WTC11 (cell line): ENCODE measurements around the gene CTNNA3. TPM values are rescaled to one million over a fixed set of nuclear protein-coding genes. Genes with fewer than 3 reads are reported as not detected.

Experiments used
- ATAC-seq: fragments of 200-7000 bp; cut with Tn5 transposase; 2 replicates; pipeline ENCODE4 v1.10.0; 2021; ENCODE audit warnings: mild to moderate bottlenecking, moderate library complexity
- CTCF ChIA-PET: fragments of 300-600 bp; sonication (Branson Sonifier 250); formaldehyde crosslinking; loops from one replicate; lab custom pipeline; 2021; ENCODE audit warnings: antibody characterized with exemption; lab: Charles Lee
- POLR2A ChIA-PET: fragments of 350-600 bp; sonication (Branson Sonifier 250); formaldehyde crosslinking; loops from one replicate; lab custom pipeline; 2021; ENCODE audit warnings: antibody characterized with exemption; lab: Charles Lee
- DNase-seq: peaks from one replicate; pipeline ENCODE4 v3.0.0; 2021; ENCODE audit warnings: low spot score
- H3K27ac Mint-ChIP-seq: 2 replicates; pipeline ENCODE4 v1.8.0; 2021; ENCODE audit warnings: mixed read lengths
- H3K27me3 Mint-ChIP-seq: 2 replicates; pipeline ENCODE4 v1.8.0; 2021; ENCODE audit warnings: low read depth, mild to moderate bottlenecking, moderate library complexity, mixed read lengths
- H3K36me3 Mint-ChIP-seq: 2 replicates; pipeline ENCODE4 v1.8.0; 2021; ENCODE audit warnings: mixed read lengths
- H3K4me1 Mint-ChIP-seq: 2 replicates; pipeline ENCODE4 v1.8.0; 2022; ENCODE audit warnings: mixed read lengths
- H3K4me3 Mint-ChIP-seq: 2 replicates; pipeline ENCODE4 v1.8.0; 2021; ENCODE audit warnings: mild to moderate bottlenecking, moderate library complexity, mixed read lengths
- H3K9me3 Mint-ChIP-seq: 2 replicates; pipeline ENCODE4 v1.8.0; 2021; ENCODE audit warnings: mixed read lengths
- ESRRA ChIP-seq: sonication (generic); formaldehyde crosslinking; IDR thresholded peaks from 2 replicates; pipeline ENCODE4 v1.8.1; 2022; ENCODE audit warnings: mild to moderate bottlenecking, missing genetic modification reagents, borderline replicate concordance
- FOXK1 ChIP-seq: sonication (generic); formaldehyde crosslinking; IDR thresholded peaks from 2 replicates; pipeline ENCODE4 v1.8.0; 2022; ENCODE audit warnings: mild to moderate bottlenecking, moderate library complexity, missing genetic modification reagents
- GTF2I ChIP-seq: fragments of 250-450 bp; sonication (Bioruptor Pico); conservative IDR thresholded peaks from 2 replicates; pipeline ENCODE4 v1.4.0; 2021; ENCODE audit warnings: mild to moderate bottlenecking
- PRRX2 ChIP-seq: fragments of 250-450 bp; sonication (Bioruptor Pico); IDR thresholded peaks from 2 replicates; pipeline ENCODE4 v1.8.0; 2021; ENCODE audit warnings: mild to moderate bottlenecking
- ZNF396 ChIP-seq: fragments of 250-450 bp; sonication (Bioruptor Pico); IDR thresholded peaks from 2 replicates; pipeline ENCODE4 v1.8.0; 2021; ENCODE audit warnings: mild to moderate bottlenecking, moderate library complexity, borderline replicate concordance
- ZNF671 ChIP-seq: fragments of 250-450 bp; sonication (Bioruptor Pico); IDR thresholded peaks from 2 replicates; pipeline ENCODE4 v1.8.0; 2021; ENCODE audit warnings: mild to moderate bottlenecking
- total RNA-seq: library from RNA; stranded (reverse); gene quantifications from 3 replicates; pipeline ENCODE4 v1.2.3, GENCODE V29; 2021
- TF ChIP-seq, protein P1 (sequence below): sonication (generic); formaldehyde crosslinking; IDR thresholded peaks from 2 replicates; pipeline ENCODE4 v1.8.0; 2023; ENCODE audit warnings: mild to moderate bottlenecking, missing genetic modification reagents
- TF ChIP-seq, protein P2 (sequence below): sonication (generic); formaldehyde crosslinking; IDR thresholded peaks from 2 replicates; pipeline ENCODE4 v1.8.0; 2022; ENCODE audit warnings: missing genetic modification reagents
- TF ChIP-seq, protein P3 (sequence below): fragments of 250-450 bp; sonication (Bioruptor Pico); IDR thresholded peaks from 2 replicates; pipeline ENCODE4 v2.1.2; 2022; ENCODE audit warnings: mild to moderate bottlenecking, moderate library complexity
- TF ChIP-seq, protein P4 (sequence below): sonication (generic); formaldehyde crosslinking; IDR thresholded peaks from 2 replicates; pipeline ENCODE4 v1.8.1; 2022; ENCODE audit warnings: missing genetic modification reagents, borderline replicate concordance
- TF ChIP-seq, protein P5 (sequence below): sonication (generic); formaldehyde crosslinking; IDR thresholded peaks from 2 replicates; pipeline ENCODE4 v1.8.1; 2022; ENCODE audit warnings: mild to moderate bottlenecking, moderate library complexity, missing genetic modification reagents
- TF ChIP-seq, protein P6 (sequence below): fragments of 250-450 bp; sonication (Bioruptor Pico); conservative IDR thresholded peaks from 2 replicates; pipeline ENCODE4 v1.9.0; 2021; ENCODE audit warnings: mild to moderate bottlenecking
- TF ChIP-seq, protein P7 (sequence below): sonication (generic); formaldehyde crosslinking; IDR thresholded peaks from 2 replicates; pipeline ENCODE4 v1.8.1; 2023; ENCODE audit warnings: mild to moderate bottlenecking, missing genetic modification reagents
- TF ChIP-seq, protein P8 (sequence below): sonication (generic); formaldehyde crosslinking; IDR thresholded peaks from 2 replicates; pipeline ENCODE4 v1.8.1; 2023; ENCODE audit warnings: mild to moderate bottlenecking, missing genetic modification reagents, moderate library complexity

CTNNA3 gene
- total RNA-seq, 1 experiment from 2014 or later: 6.1 TPM

DNA sequence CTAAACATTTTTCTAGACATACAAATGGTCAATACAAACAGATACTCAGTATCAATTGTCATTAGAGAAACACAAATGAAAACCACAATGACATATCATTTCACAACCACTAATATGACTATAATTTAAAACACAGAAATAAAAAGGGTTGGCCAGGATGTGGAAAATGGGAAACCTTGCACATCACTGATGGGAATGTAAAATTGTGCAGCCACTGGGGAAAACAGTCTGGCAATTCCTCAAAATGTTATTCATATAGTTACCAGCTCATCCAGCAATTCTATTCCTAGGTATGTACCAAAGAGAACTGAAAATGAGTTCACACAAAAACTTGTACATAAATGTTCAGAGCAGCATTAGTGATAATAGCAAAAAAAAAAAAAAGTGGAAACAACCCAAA lies 876.3 kb downstream of the CTNNA3 start:
- Mint-ChIP-seq H3K27me3 (peaks cover 55% of the 10 kb centered on the region), H3K4me3 (no peak overlapping the region), H3K36me3 (no peaks in the 10 kb centered on the region), H3K27ac (no peak overlapping the region), H3K9me3 (no peaks in the 10 kb centered on the region), H3K4me1 (peaks cover 17% of the 10 kb centered on the region)
- no peak for DNase-seq
- CTCF ChIA-PET: no interaction called here
- no peak for ATAC-seq
- POLR2A ChIA-PET: no interaction called here
- TF ChIP-seq ZNF396 (no peak), GTF2I (CRISPR knock-in tag) (no peak), ESRRA (CRISPR knock-in tag) (no peak), FOXK1 (CRISPR knock-in tag) (no peak), ZNF671 (CRISPR knock-in tag) (no peak), PRRX2 (CRISPR knock-in tag) (no peak)
- TF ChIP-seq, protein P1, sequence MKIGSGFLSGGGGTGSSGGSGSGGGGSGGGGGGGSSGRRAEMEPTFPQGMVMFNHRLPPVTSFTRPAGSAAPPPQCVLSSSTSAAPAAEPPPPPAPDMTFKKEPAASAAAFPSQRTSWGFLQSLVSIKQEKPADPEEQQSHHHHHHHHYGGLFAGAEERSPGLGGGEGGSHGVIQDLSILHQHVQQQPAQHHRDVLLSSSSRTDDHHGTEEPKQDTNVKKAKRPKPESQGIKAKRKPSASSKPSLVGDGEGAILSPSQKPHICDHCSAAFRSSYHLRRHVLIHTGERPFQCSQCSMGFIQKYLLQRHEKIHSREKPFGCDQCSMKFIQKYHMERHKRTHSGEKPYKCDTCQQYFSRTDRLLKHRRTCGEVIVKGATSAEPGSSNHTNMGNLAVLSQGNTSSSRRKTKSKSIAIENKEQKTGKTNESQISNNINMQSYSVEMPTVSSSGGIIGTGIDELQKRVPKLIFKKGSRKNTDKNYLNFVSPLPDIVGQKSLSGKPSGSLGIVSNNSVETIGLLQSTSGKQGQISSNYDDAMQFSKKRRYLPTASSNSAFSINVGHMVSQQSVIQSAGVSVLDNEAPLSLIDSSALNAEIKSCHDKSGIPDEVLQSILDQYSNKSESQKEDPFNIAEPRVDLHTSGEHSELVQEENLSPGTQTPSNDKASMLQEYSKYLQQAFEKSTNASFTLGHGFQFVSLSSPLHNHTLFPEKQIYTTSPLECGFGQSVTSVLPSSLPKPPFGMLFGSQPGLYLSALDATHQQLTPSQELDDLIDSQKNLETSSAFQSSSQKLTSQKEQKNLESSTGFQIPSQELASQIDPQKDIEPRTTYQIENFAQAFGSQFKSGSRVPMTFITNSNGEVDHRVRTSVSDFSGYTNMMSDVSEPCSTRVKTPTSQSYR: no peak
- TF ChIP-seq, protein P2, sequence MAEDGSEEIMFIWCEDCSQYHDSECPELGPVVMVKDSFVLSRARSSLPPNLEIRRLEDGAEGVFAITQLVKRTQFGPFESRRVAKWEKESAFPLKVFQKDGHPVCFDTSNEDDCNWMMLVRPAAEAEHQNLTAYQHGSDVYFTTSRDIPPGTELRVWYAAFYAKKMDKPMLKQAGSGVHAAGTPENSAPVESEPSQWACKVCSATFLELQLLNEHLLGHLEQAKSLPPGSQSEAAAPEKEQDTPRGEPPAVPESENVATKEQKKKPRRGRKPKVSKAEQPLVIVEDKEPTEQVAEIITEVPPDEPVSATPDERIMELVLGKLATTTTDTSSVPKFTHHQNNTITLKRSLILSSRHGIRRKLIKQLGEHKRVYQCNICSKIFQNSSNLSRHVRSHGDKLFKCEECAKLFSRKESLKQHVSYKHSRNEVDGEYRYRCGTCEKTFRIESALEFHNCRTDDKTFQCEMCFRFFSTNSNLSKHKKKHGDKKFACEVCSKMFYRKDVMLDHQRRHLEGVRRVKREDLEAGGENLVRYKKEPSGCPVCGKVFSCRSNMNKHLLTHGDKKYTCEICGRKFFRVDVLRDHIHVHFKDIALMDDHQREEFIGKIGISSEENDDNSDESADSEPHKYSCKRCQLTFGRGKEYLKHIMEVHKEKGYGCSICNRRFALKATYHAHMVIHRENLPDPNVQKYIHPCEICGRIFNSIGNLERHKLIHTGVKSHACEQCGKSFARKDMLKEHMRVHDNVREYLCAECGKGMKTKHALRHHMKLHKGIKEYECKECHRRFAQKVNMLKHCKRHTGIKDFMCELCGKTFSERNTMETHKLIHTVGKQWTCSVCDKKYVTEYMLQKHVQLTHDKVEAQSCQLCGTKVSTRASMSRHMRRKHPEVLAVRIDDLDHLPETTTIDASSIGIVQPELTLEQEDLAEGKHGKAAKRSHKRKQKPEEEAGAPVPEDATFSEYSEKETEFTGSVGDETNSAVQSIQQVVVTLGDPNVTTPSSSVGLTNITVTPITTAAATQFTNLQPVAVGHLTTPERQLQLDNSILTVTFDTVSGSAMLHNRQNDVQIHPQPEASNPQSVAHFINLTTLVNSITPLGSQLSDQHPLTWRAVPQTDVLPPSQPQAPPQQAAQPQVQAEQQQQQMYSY (CRISPR knock-in tag): no peak
- TF ChIP-seq, protein P3, sequence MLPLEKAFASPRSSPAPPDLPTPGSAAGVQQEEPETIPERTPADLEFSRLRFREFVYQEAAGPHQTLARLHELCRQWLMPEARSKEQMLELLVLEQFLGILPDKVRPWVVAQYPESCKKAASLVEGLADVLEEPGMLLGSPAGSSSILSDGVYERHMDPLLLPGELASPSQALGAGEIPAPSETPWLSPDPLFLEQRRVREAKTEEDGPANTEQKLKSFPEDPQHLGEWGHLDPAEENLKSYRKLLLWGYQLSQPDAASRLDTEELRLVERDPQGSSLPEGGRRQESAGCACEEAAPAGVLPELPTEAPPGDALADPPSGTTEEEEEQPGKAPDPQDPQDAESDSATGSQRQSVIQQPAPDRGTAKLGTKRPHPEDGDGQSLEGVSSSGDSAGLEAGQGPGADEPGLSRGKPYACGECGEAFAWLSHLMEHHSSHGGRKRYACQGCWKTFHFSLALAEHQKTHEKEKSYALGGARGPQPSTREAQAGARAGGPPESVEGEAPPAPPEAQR (CRISPR knock-in tag): no peak
- TF ChIP-seq, protein P4, sequence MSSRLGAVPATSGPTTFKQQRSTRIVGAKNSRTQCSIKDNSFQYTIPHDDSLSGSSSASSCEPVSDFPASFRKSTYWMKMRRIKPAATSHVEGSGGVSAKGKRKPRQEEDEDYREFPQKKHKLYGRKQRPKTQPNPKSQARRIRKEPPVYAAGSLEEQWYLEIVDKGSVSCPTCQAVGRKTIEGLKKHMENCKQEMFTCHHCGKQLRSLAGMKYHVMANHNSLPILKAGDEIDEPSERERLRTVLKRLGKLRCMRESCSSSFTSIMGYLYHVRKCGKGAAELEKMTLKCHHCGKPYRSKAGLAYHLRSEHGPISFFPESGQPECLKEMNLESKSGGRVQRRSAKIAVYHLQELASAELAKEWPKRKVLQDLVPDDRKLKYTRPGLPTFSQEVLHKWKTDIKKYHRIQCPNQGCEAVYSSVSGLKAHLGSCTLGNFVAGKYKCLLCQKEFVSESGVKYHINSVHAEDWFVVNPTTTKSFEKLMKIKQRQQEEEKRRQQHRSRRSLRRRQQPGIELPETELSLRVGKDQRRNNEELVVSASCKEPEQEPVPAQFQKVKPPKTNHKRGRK (CRISPR knock-in tag): no peak
- TF ChIP-seq, protein P5, sequence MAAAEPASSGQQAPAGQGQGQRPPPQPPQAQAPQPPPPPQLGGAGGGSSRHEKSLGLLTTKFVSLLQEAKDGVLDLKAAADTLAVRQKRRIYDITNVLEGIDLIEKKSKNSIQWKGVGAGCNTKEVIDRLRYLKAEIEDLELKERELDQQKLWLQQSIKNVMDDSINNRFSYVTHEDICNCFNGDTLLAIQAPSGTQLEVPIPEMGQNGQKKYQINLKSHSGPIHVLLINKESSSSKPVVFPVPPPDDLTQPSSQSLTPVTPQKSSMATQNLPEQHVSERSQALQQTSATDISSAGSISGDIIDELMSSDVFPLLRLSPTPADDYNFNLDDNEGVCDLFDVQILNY: no peak
- TF ChIP-seq, protein P6, sequence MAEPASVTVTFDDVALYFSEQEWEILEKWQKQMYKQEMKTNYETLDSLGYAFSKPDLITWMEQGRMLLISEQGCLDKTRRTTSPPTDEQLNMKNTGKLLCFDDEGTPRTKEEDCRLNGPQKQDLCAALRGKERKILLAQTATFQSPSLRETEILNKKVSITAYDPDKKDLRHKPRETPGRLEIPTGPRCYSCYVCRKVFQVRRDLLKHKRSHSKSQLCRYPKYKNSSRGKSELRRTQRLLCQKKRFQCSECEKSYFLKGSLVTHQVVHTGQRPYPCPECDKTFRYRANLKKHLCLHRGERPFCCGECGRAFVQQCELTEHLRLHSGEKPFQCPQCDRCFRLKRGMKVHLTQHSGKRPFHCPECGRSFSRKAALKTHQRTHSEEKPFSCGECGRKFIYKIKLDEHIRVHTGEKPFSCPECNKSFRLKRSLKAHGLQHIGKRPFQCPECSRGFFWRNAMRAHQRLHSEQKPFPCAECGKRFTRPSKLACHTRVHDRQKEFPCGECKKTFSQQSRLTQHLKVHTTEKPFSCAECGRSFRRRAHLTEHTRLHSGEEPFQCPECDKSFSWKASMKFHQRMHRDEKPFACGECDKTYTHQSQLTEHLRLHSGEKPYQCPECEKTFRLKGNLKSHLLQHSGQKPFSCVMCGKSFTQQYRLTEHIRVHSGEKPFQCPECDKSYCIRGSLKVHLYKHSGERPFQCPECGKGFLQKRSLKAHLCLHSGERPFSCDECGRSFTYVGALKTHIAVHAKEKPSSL: no peak
- TF ChIP-seq, protein P7, sequence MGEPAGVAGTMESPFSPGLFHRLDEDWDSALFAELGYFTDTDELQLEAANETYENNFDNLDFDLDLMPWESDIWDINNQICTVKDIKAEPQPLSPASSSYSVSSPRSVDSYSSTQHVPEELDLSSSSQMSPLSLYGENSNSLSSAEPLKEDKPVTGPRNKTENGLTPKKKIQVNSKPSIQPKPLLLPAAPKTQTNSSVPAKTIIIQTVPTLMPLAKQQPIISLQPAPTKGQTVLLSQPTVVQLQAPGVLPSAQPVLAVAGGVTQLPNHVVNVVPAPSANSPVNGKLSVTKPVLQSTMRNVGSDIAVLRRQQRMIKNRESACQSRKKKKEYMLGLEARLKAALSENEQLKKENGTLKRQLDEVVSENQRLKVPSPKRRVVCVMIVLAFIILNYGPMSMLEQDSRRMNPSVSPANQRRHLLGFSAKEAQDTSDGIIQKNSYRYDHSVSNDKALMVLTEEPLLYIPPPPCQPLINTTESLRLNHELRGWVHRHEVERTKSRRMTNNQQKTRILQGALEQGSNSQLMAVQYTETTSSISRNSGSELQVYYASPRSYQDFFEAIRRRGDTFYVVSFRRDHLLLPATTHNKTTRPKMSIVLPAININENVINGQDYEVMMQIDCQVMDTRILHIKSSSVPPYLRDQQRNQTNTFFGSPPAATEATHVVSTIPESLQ (CRISPR knock-in tag): no peak
- TF ChIP-seq, protein P8, sequence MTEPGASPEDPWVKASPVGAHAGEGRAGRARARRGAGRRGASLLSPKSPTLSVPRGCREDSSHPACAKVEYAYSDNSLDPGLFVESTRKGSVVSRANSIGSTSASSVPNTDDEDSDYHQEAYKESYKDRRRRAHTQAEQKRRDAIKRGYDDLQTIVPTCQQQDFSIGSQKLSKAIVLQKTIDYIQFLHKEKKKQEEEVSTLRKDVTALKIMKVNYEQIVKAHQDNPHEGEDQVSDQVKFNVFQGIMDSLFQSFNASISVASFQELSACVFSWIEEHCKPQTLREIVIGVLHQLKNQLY (CRISPR knock-in tag): no peak
